Kidney (tissue), 14 donors: ENCODE measurements around the gene LRRC59. TPM values are rescaled to one million over a fixed set of nuclear protein-coding genes. Genes with fewer than 3 reads are reported as not detected.

Experiments
- DNase-seq, 5 donors: peaks; one replicate each; pipeline ENCODE4 v3.0.0-alpha.2; 2013 to 2020
- FAIRE-seq: peaks from 2 replicates; lab custom pipeline; 2012; peaks lifted over from hg19 to GRCh38; lab: Jason Lieb, UNC
- H3K27ac ChIP-seq, 2 donors: one replicate each; pipeline ENCODE4 v1.7.0; 2013; ENCODE audit warnings: low read depth in 2 of 2, low read length in 2 of 2, inconsistent platforms in 1 of 2
- H3K27me3 ChIP-seq: one replicate; pipeline ENCODE4 v1.7.1; 2013; ENCODE audit warnings: low read length, inconsistent platforms; ENCODE audit not compliant: control insufficient read depth, insufficient read depth
- H3K36me3 ChIP-seq, 3 donors: one replicate each; pipeline versions ENCODE4 v1.7.0 to v1.7.1; 2013; ENCODE audit warnings: low read length in 3 of 3, control low read depth in 1 of 3, inconsistent platforms in 1 of 3; ENCODE audit not compliant: insufficient read depth in 3 of 3, control insufficient read depth in 2 of 3
- H3K4me1 ChIP-seq, 3 donors: one replicate each; pipeline versions ENCODE4 v1.7.0 to v1.7.1; 2013; ENCODE audit warnings: low read length in 3 of 3, inconsistent platforms in 1 of 3, low read depth in 1 of 3; ENCODE audit not compliant: control insufficient read depth in 2 of 3, insufficient read depth in 2 of 3
- H3K4me3 ChIP-seq, 3 donors: one replicate each; pipeline versions ENCODE4 v1.7.0 to v1.8.1; 2013; ENCODE audit warnings: low read length in 3 of 3, control low read depth in 1 of 3, inconsistent platforms in 1 of 3
- H3K9ac ChIP-seq, 3 donors: one replicate each; pipeline versions ENCODE4 v1.7.0 to v1.7.1; 2013; ENCODE audit warnings: low read length in 3 of 3, control low read depth in 1 of 3, inconsistent platforms in 1 of 3
- H3K9me3 ChIP-seq, 3 donors: one replicate each; pipeline versions ENCODE4 v1.7.0 to v1.7.1; 2013; ENCODE audit warnings: low read length in 3 of 3, control low read depth in 1 of 3, inconsistent platforms in 1 of 3; ENCODE audit not compliant: control insufficient read depth in 2 of 3, insufficient read depth in 1 of 3
- CTCF ChIP-seq: IDR thresholded peaks from 3 replicates; pipeline ENCODE4 v1.5.1; 2012; ENCODE audit warnings: mild to moderate bottlenecking, moderate library complexity, borderline replicate concordance; ENCODE audit not compliant: insufficient read depth; ENCODE audit errors: extremely low read depth
- intact Hi-C: fragments of 100-400 bp; cut with DNase I; formaldehyde crosslinking; loops from one replicate; pipeline ENCODE4 v1.11.1; 2022
- polyA plus RNA-seq: library from polyadenylated mRNA; stranded (reverse); fragments of 350-450 nt; fragmentation: Illumina TruSeq; extraction: RNeasy Lipid Tissue Mini Kit (QIAGEN cat#74804); gene quantifications from one replicate; pipeline ENCODE4 v1.2.3, GENCODE V29; 2014; ENCODE audit warnings: low read depth, low replicate concordance; ENCODE audit not compliant: insufficient read depth
- total RNA-seq: library from RNA; stranded (reverse); fragmentation: NEBNext Ultra II Directional; extraction: Animal tissue kit (Norgen Biotek cat#: 25700); gene quantifications from one replicate; pipeline ENCODE4 v1.2.1, GENCODE V29; 2021
- donor health status: control.
- donor health status: control.
- donor health status: control.
- donor health status: control.
- donor health status: control.
- donor health status: DM: yes; HTN: yes; CAD: no.
- donor health status: Normal renal cell carcinoma (clear cell type).

LRRC59 gene
- total and polyA plus RNA-seq, 2 donors from 2014 or later, result 37.0 to 61.7 TPM

- no peak overlapping the region for H3K4me3 ChIP-seq
- no peaks in the 10 kb centered on the region for H3K4me1 ChIP-seq
- TF ChIP-seq CTCF, result no peak
- H3K27ac ChIP-seq, result no peak overlapping the region
- H3K36me3 ChIP-seq, result peaks cover 3 to 23% (median 7%) of the 10 kb centered on the region in 3 donors
- H3K9ac ChIP-seq, result no peak overlapping the region
- no peaks in the 10 kb centered on the region for H3K9me3 ChIP-seq
- intact Hi-C loops, result no loop called here
- FAIRE-seq (no peak), DNase-seq (no peak)
- H3K27me3 ChIP-seq, result no peaks in the 10 kb centered on the region
These were observed 41.5 kb downstream of the LRRC59 start for GRCh38 chr17:50355701-50356341.

- intact Hi-C loops, result no loop called here
- H3K9ac ChIP-seq, result no peak overlapping the region
- DNase-seq (peak in 1 of 5 donors; percentile 28), FAIRE-seq (no peak)
- peaks cover 3 to 23% (median 7%) of the 10 kb centered on the region in 3 donors for H3K36me3 ChIP-seq
- H3K4me1 ChIP-seq, result no peaks in the 10 kb centered on the region
- no peaks in the 10 kb centered on the region for H3K27me3 ChIP-seq
- H3K27ac ChIP-seq, result no peak overlapping the region
- no peak for TF ChIP-seq CTCF
- H3K4me3 ChIP-seq, result no peak overlapping the region
- no peaks in the 10 kb centered on the region for H3K9me3 ChIP-seq
These were observed 42.0 kb downstream of the LRRC59 start for GRCh38 chr17:50355336-50355700.

- no peak overlapping the region for H3K27ac ChIP-seq
- no peak overlapping the region for H3K4me3 ChIP-seq
- H3K4me1 ChIP-seq, result no peaks in the 10 kb centered on the region
- peaks cover 3 to 23% (median 7%) of the 10 kb centered on the region in 3 donors for H3K36me3 ChIP-seq
- TF ChIP-seq CTCF, result no peak
- H3K9ac ChIP-seq, result no peak overlapping the region
- intact Hi-C loops, result no loop called here
- no peaks in the 10 kb centered on the region for H3K27me3 ChIP-seq
- FAIRE-seq, result no peak
- DNase-seq, result peak in 1 of 5 donors; percentile 33
- no peaks in the 10 kb centered on the region for H3K9me3 ChIP-seq
These were observed 42.5 kb downstream of the LRRC59 start for GRCh38 chr17:50354776-50355175.
